ENCODE measurements around the gene MAP4K2. TPM values are rescaled to one million over a fixed set of nuclear protein-coding genes. Genes with fewer than 3 reads are reported as not detected.
A peak's percentile ranks its signal among the peaks of the same experiment; 100 is the strongest.

MAP4K2 gene
- total and polyA plus RNA-seq, 9 of the 15 experiments (the other 6 are each of a cell fraction or from before 2014, with no cell fraction given): 0.13 to 14.5 (median 7.3) TPM

DNA sequence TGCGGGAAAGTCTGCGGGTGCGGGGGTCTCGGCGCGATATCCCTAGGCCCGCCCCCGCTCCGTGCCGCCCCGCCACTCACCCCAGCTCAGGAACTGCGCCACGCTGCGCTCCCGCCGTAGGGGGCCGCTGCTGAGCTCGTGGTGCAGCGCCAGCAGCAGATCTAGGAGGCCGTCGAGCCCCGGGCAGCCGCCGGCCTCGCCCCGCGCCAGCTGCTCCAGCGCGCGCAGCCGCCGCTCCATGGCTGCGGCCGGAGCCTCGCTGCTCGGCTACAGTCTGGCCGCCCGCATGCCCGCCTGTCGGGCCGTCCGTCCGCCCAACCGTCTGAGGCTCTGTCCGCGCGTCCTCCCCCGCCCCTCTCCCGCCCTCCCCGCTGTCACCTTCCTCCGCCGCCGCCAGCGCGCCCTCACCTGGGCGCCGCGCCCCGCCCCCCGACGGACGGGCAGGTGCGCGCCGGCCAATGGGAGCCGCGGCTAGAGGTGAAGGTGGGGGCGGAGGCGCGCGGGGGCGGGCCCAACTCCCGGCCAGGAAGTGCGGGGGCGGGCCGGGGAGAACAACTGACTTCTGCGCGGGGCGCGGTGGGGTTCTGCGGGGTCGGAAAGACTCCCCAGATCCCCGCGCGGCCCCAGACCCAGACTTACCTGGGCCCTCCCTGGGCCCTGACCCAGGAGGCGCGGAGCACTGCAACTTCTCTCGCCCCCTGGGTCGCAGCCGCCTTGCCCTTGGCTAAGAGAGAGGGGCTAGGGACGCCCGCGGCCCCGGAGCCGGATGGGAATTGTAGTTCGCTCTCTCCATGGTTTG is 41.5 kb upstream of the MAP4K2 start, which contains the start of gene CDC42BPG (continued):
- no peak for TF ChIP-seq POLR2AphosphoS5 (IDR thresholded peaks at IDR 0.05; ENCODE audit: control insufficient read depth, insufficient read depth, low read depth, low read length)
- TF ChIP-seq, protein P1, sequence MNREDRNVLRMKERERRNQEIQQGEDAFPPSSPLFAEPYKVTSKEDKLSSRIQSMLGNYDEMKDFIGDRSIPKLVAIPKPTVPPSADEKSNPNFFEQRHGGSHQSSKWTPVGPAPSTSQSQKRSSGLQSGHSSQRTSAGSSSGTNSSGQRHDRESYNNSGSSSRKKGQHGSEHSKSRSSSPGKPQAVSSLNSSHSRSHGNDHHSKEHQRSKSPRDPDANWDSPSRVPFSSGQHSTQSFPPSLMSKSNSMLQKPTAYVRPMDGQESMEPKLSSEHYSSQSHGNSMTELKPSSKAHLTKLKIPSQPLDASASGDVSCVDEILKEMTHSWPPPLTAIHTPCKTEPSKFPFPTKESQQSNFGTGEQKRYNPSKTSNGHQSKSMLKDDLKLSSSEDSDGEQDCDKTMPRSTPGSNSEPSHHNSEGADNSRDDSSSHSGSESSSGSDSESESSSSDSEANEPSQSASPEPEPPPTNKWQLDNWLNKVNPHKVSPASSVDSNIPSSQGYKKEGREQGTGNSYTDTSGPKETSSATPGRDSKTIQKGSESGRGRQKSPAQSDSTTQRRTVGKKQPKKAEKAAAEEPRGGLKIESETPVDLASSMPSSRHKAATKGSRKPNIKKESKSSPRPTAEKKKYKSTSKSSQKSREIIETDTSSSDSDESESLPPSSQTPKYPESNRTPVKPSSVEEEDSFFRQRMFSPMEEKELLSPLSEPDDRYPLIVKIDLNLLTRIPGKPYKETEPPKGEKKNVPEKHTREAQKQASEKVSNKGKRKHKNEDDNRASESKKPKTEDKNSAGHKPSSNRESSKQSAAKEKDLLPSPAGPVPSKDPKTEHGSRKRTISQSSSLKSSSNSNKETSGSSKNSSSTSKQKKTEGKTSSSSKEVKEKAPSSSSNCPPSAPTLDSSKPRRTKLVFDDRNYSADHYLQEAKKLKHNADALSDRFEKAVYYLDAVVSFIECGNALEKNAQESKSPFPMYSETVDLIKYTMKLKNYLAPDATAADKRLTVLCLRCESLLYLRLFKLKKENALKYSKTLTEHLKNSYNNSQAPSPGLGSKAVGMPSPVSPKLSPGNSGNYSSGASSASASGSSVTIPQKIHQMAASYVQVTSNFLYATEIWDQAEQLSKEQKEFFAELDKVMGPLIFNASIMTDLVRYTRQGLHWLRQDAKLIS (CRISPR knock-in tag; IDR thresholded peaks at IDR 0.05): no peak
- TF ChIP-seq COPS2 (conservative IDR thresholded peaks at IDR 0.05): no peak
- TF ChIP-seq, protein P2, sequence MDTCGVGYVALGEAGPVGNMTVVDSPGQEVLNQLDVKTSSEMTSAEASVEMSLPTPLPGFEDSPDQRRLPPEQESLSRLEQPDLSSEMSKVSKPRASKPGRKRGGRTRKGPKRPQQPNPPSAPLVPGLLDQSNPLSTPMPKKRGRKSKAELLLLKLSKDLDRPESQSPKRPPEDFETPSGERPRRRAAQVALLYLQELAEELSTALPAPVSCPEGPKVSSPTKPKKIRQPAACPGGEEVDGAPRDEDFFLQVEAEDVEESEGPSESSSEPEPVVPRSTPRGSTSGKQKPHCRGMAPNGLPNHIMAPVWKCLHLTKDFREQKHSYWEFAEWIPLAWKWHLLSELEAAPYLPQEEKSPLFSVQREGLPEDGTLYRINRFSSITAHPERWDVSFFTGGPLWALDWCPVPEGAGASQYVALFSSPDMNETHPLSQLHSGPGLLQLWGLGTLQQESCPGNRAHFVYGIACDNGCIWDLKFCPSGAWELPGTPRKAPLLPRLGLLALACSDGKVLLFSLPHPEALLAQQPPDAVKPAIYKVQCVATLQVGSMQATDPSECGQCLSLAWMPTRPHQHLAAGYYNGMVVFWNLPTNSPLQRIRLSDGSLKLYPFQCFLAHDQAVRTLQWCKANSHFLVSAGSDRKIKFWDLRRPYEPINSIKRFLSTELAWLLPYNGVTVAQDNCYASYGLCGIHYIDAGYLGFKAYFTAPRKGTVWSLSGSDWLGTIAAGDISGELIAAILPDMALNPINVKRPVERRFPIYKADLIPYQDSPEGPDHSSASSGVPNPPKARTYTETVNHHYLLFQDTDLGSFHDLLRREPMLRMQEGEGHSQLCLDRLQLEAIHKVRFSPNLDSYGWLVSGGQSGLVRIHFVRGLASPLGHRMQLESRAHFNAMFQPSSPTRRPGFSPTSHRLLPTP (IDR thresholded peaks at IDR 0.05; ENCODE audit: borderline replicate concordance, extremely low read depth, insufficient read length): no peak
- peak; percentile 80 for TF ChIP-seq PCBP1 (IDR thresholded peaks at IDR 0.05; ENCODE audit: low read depth, low read length, poor library complexity, severe bottlenecking)
- peak; percentile 75 for TF ChIP-seq ZFX (CRISPR knock-in tag; IDR thresholded peaks at IDR 0.05)
- TF ChIP-seq, protein P3, sequence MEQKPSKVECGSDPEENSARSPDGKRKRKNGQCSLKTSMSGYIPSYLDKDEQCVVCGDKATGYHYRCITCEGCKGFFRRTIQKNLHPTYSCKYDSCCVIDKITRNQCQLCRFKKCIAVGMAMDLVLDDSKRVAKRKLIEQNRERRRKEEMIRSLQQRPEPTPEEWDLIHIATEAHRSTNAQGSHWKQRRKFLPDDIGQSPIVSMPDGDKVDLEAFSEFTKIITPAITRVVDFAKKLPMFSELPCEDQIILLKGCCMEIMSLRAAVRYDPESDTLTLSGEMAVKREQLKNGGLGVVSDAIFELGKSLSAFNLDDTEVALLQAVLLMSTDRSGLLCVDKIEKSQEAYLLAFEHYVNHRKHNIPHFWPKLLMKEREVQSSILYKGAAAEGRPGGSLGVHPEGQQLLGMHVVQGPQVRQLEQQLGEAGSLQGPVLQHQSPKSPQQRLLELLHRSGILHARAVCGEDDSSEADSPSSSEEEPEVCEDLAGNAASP (IDR thresholded peaks at IDR 0.05): no peak
- no peak for TF ChIP-seq NEUROD1 (IDR thresholded peaks at IDR 0.05; ENCODE audit: borderline replicate concordance, low read depth, low read length, partially characterized antibody)
- no peak for TF ChIP-seq KAT2B (IDR thresholded peaks at IDR 0.05; ENCODE audit: low read depth, low read length)
- TF ChIP-seq SMAD4 (CRISPR knock-in tag; conservative IDR thresholded peaks at IDR 0.05): peak; percentile 50
- TF ChIP-seq PURB (CRISPR knock-in tag; IDR thresholded peaks at IDR 0.05; ENCODE audit: low read depth): no peak
- TF ChIP-seq ELF2 (CRISPR knock-in tag; IDR thresholded peaks at IDR 0.05): no peak
- TF ChIP-seq, protein P4, sequence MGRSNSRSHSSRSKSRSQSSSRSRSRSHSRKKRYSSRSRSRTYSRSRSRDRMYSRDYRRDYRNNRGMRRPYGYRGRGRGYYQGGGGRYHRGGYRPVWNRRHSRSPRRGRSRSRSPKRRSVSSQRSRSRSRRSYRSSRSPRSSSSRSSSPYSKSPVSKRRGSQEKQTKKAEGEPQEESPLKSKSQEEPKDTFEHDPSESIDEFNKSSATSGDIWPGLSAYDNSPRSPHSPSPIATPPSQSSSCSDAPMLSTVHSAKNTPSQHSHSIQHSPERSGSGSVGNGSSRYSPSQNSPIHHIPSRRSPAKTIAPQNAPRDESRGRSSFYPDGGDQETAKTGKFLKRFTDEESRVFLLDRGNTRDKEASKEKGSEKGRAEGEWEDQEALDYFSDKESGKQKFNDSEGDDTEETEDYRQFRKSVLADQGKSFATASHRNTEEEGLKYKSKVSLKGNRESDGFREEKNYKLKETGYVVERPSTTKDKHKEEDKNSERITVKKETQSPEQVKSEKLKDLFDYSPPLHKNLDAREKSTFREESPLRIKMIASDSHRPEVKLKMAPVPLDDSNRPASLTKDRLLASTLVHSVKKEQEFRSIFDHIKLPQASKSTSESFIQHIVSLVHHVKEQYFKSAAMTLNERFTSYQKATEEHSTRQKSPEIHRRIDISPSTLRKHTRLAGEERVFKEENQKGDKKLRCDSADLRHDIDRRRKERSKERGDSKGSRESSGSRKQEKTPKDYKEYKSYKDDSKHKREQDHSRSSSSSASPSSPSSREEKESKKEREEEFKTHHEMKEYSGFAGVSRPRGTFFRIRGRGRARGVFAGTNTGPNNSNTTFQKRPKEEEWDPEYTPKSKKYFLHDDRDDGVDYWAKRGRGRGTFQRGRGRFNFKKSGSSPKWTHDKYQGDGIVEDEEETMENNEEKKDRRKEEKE (IDR thresholded peaks at IDR 0.05; ENCODE audit: borderline replicate concordance in 1 of 2, control insufficient read depth in 1 of 2, low read depth in 2 of 2, low read length in 1 of 2): no peak
- TF ChIP-seq CBX1 (IDR thresholded peaks at IDR 0.05; ENCODE audit: low read depth): no peak
- no peak for TF ChIP-seq ARHGAP35 (IDR thresholded peaks at IDR 0.05; ENCODE audit: partially characterized antibody)

Measured in K562 (cell line).